Kidney tubule cell (primary cell): ENCODE measurements around the gene STXBP1.
"Not testable (repeated sequence)": the region's sequence is repeated elsewhere in the genome, so short reads cannot be mapped to it uniquely, and the experiment has no call there.

Experiments
- DNase-seq: peaks from one replicate; pipeline ENCODE4 v3.0.0-alpha.2; 2018; ENCODE audit warnings: low spot score

STXBP1 gene

GRCh38 chr9:127577194-127577593 is 34.9 kb upstream of the STXBP1 start:
- DNase-seq, result not testable (repeated sequence)

- DNase-seq, result no peak
Observed at GRCh38 chr9:127578627-127578951, 33.5 kb upstream of the STXBP1 start.

- peak; percentile 99 for DNase-seq
Observed at GRCh38 chr9:127578952-127579853, 32.9 kb upstream of the STXBP1 start.

DNA sequence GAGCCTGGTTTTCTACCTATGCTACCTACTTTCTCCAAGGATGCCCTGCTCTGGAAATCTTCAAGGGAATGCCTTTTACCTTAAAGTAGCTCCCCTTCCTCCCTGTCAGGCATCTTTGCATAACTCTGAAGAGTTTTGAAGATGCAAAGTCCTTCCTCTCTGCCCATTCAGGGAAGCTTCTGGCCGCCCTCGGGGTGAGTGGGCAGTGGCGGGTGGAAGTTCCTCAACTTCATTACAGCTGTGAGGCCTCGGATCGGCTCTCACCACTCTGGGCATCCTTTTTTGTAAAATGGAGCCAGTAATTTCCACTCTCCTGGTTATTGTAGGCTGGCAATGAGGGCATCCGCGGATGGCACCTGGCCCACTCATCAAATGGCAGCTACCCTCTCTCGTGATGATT is 31.7 kb upstream of the STXBP1 start:
- no peak for DNase-seq

- no peak for DNase-seq
Observed at GRCh38 chr9:127580879-127581475, 31.1 kb upstream of the STXBP1 start.

- DNase-seq, result not testable (repeated sequence)
Observed at GRCh38 chr9:127584474-127584805, 27.6 kb upstream of the STXBP1 start.

- no peak for DNase-seq
Observed at GRCh38 chr9:127585161-127585819, 26.8 kb upstream of the STXBP1 start.

DNA sequence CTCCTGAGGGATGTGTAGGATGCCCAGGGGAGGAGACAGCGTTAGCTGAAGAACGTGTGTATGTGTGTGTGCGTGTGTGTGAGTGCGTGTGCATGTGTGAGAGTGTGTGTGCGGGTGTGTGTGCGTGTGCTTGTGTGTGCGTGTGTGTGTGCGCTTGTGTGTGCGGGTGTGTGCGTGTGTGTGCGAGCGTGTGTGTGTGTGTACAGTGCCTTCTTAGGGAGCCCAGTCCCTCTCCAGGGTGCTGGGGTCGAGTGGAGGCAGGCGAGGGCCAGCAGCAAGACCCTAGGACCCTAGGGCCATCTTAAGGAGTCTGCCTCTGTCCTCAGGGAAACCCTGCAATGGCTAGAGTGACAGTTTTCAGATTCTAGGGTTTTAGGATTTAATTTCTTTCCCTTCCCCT is 26.0 kb upstream of the STXBP1 start:
- no peak for DNase-seq

GRCh38 chr9:127586537-127586936 is 25.5 kb upstream of the STXBP1 start:
- peak; percentile 76 for DNase-seq

- DNase-seq, result no peak
Observed at GRCh38 chr9:127587966-127588365, 24.1 kb upstream of the STXBP1 start.

DNA sequence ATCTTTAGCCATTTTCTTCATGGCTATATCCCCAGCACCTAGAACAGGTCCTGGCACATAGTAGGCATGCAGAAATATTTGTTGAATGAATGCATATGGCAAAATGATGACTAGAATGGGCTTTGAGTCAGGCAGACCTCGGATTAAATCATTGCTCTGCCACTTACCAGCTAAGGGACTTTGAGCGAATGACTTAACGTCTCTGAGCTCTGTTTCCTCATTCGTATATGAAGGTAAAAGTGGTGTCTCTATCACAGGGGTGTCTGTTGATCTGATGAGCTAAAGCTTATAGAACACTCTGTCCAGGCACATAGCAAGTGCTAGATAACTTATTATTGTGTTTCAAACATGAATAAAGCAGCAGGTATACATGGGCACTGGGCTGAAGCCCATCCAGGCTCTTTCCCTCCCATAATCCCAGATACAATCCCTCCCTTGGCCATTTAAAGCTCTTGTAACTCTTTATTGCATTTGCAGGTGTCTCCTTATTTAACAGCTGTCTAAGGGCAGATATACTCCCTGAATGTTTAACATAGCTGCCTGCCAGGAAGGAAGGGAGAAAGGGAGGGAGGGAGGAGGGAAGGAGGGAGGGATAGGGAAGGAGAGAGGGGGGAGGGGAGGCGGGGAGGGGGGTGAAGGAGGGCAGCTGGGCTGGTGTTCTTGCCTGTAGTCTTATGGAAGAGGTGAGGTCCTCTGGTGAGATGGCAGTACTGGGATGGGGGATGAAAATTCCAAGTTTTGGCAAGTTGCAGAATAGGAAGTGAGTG is 23.2 kb upstream of the STXBP1 start:
- no peak for DNase-seq

- peak; percentile 82 for DNase-seq
Observed at GRCh38 chr9:127589955-127590370, 22.1 kb upstream of the STXBP1 start.

GRCh38 chr9:127595611-127596010 is 16.5 kb upstream of the STXBP1 start:
- DNase-seq, result no peak

- DNase-seq, result no peak
Observed at GRCh38 chr9:127598839-127599549, 13.1 kb upstream of the STXBP1 start.

DNA sequence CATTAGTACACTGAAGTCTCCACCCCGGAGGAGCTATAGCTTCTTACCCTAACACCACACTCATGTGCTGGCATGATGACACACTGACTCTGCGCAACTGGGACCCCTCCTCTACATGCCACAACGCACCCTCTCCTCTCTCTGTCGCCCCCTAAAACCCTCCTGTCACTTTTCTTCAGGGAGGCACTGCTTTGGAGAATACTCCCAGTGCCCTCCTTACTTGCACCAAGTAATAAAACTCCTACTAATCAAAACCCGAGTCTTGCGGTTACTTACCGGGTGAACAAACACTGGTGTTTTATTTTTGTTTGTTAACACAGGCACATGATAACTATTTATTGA is 12.6 kb upstream of the STXBP1 start:
- DNase-seq, result no peak

DNA sequence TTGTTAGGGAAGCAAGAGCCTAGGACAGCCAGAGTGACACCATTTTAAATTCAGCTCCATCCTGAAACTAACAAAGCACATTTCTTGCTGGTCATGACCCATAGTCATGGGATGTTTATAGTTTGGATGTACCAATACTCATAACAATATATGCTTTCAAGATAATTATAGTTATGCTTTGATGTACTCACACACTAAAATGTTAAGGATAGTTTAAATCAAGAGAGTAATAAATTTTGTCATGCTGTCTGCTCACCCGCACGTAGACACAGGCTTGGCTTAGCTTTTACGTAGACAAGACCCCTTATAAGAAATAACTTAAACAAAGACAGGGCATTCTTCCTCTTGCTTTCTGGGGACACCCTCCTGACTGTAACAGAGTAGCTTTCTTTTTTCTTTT is 8.9 kb upstream of the STXBP1 start:
- no peak for DNase-seq

GRCh38 chr9:127606043-127606442 is 6.0 kb upstream of the STXBP1 start:
- no peak for DNase-seq

DNA sequence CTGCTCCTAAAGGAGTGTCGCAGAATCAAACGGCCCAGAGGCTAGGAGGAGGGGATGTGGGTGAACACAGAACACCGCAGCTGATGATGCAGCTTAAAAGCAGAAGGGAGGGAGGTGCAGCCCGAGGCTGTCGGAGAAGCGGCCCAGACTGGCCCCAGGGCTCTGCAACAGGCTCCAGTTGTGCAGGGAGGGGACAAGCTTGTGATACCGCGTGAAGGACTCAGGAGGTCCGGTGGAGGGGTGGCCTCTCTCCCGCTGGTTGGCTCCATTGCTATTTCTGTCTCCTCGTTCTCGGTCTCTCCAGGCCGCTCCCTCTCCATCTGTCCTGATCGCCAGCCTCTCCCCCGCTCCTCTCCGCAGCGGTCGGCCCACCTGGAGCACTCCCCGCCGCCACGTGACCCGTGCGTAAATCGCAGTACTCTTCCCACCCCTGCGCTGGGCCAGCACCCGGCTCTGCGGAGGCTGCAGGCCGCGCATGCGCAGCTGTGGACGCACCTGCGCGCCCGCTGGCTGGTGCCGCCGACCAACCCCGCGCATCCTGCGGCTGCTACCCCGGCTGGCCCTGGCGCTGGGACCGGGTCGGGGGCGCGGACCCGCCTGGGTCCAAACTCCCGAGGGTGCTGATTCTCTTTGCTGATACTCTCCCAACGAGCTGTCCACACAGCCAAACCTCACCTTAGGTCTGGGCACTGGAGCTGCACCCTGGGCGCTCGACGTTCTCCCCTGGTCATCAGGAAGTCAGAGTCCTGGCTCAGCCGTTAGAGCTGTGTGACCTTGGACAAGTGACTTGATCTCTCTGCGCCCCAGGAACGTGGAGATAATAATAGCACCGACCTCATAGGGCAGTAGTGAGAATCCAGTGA is 3.7 kb upstream of the STXBP1 start:
- DNase-seq, result peak; percentile 82

GRCh38 chr9:127611603-127611898 is 526 bp upstream of the STXBP1 start:
- DNase-seq, result no peak

GRCh38 chr9:127612939-127613582 is 984 bp downstream of the STXBP1 start:
- peak; percentile 67 for DNase-seq

DNA sequence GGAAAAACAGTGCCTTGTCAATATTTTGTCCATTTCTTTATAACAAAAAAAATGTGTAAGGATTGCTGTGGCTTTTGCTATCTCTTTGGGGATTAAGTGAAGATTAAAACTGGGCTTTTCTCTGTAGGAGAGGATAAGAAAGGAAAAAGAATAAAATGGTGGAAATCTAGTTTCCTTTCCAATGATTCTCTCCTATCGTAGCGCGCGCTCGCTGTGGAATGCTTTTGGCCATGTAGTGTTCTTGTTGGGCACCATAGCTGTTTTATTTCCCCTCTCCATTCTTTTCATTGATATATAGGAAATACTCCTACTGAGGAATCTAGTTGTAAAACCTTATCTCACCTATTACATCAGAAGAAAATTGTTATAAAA is 1.5 kb downstream of the STXBP1 start:
- DNase-seq, result no peak
